Nephron progenitor cell (in vitro differentiated cells): ENCODE results near the gene SLC4A2.

Experiments used
- DNase-seq: peaks from one replicate; pipeline ENCODE4 v3.0.0; 2021
- H3K27ac Mint-ChIP-seq: 2 replicates; pipeline ENCODE4 v1.8.0; 2021; ENCODE audit warnings: mild to moderate bottlenecking, moderate library complexity, mixed read lengths
- H3K27me3 Mint-ChIP-seq: 2 replicates; pipeline ENCODE4 v1.8.0; 2021; ENCODE audit warnings: mild to moderate bottlenecking, low read depth, mixed read lengths; ENCODE audit not compliant: poor library complexity
- H3K36me3 Mint-ChIP-seq: 2 replicates; pipeline ENCODE4 v1.8.0; 2021; ENCODE audit warnings: low read depth, mixed read lengths
- H3K4me1 Mint-ChIP-seq: 2 replicates; pipeline ENCODE4 v1.8.0; 2021; ENCODE audit warnings: mixed read lengths
- H3K4me3 Mint-ChIP-seq: 2 replicates; pipeline ENCODE4 v1.8.0; 2021; ENCODE audit warnings: mild to moderate bottlenecking, moderate library complexity, mixed read lengths
- H3K9me3 Mint-ChIP-seq: 2 replicates; pipeline ENCODE4 v1.8.0; 2021; ENCODE audit warnings: mild to moderate bottlenecking, moderate library complexity, mixed read lengths
- CTCF ChIP-seq: fragments of 200-600 bp; sonication (generic); IDR thresholded peaks from 2 replicates; pipeline ENCODE4 v1.5.0; 2021; ENCODE audit warnings: antibody characterized with exemption

SLC4A2 gene

DNA sequence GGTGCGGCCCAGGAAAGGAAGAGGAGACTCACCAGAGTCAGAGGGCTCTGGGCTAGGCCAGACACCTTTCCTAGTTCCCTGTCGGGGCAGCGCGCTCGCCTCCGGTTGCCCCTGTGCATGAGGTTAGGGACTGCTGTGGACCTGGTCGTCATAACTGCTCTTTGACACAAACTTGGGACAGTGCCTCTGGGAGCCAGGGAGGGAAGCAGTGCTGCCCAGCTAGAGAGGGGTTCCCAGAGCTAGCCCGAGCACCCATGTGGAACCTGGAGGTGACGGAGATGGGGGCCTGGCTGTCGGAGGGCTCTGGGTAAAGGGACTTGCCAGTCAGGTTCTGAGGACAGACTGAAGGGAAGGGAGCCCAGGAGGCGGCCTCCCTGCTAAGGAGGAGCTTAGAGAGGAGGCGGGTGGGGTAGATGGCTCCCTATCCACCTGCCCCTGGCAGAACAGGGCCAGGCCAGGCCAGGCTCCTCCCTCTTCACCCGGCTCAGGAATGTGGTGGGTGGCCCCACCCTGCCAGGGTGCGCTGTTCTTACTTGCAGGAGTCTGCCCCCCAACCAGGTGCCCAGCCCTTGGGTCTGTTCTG is 56.5 kb downstream of the SLC4A2 start:
- H3K27ac Mint-ChIP-seq = no peak overlapping the region
- H3K4me3 Mint-ChIP-seq = peak overlapping the region; percentile 71
- no peak for DNase-seq
- no peaks in the 10 kb centered on the region for H3K9me3 Mint-ChIP-seq
- no peak for TF ChIP-seq CTCF
- peaks cover 23% of the 10 kb centered on the region for H3K36me3 Mint-ChIP-seq
- H3K27me3 Mint-ChIP-seq = peaks cover 55% of the 10 kb centered on the region
- H3K4me1 Mint-ChIP-seq = peaks cover 30% of the 10 kb centered on the region

DNA sequence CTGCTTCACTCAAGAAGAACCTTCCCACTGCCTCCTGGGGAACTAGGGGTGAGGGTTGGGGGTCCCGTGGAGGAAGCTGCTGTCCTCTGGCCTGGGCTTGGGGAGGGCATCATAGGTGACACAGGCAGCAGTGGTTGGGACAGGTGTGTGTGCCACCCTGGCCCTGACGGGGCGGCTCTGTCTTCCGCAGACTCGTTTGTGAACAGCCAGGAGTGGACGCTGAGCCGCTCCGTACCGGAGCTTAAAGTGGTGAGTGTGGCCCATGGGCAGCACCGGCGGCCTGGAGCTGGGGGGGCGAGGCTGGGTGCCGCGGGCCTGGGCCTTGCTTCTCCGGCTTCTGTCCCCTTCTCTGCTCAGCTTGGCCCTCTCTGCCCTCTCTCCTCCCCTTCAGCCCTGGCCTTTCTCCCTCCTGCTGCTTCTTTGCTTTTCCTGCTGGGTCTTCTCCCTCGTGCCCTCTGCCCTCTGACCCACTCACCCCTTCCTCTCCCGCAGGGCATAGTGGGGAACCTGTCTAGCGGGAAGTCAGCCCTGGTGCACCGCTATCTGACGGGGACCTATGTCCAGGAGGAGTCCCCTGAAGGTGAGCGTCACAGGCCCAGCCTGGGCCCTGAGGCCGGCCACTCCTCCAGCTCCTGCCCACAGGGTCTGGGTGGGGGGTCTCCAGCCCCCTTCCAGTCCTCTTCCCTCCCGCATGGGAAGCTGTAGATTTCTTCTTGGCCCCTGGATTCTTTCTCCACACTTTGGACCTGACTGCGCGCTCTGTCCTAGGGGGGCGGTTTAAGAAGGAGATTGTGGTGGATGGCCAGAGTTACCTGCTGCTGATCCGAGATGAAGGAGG is 57.4 kb downstream of the SLC4A2 start:
- TF ChIP-seq CTCF = no peak
- H3K27me3 Mint-ChIP-seq = peaks cover 53% of the 10 kb centered on the region
- peaks cover 28% of the 10 kb centered on the region for H3K4me1 Mint-ChIP-seq
- no peaks in the 10 kb centered on the region for H3K9me3 Mint-ChIP-seq
- H3K27ac Mint-ChIP-seq = no peak overlapping the region
- DNase-seq = no peak
- H3K4me3 Mint-ChIP-seq = no peak overlapping the region
- H3K36me3 Mint-ChIP-seq = peaks cover 31% of the 10 kb centered on the region

GRCh38 chr7:151117565-151117964 is 58.2 kb downstream of the SLC4A2 start:
- DNase-seq = no peak
- Mint-ChIP-seq H3K4me1 (peaks cover 21% of the 10 kb centered on the region), H3K4me3 (no peak overlapping the region), H3K27me3 (peaks cover 47% of the 10 kb centered on the region), H3K36me3 (peaks cover 32% of the 10 kb centered on the region), H3K9me3 (no peaks in the 10 kb centered on the region), H3K27ac (no peak overlapping the region)
- no peak for TF ChIP-seq CTCF

DNA sequence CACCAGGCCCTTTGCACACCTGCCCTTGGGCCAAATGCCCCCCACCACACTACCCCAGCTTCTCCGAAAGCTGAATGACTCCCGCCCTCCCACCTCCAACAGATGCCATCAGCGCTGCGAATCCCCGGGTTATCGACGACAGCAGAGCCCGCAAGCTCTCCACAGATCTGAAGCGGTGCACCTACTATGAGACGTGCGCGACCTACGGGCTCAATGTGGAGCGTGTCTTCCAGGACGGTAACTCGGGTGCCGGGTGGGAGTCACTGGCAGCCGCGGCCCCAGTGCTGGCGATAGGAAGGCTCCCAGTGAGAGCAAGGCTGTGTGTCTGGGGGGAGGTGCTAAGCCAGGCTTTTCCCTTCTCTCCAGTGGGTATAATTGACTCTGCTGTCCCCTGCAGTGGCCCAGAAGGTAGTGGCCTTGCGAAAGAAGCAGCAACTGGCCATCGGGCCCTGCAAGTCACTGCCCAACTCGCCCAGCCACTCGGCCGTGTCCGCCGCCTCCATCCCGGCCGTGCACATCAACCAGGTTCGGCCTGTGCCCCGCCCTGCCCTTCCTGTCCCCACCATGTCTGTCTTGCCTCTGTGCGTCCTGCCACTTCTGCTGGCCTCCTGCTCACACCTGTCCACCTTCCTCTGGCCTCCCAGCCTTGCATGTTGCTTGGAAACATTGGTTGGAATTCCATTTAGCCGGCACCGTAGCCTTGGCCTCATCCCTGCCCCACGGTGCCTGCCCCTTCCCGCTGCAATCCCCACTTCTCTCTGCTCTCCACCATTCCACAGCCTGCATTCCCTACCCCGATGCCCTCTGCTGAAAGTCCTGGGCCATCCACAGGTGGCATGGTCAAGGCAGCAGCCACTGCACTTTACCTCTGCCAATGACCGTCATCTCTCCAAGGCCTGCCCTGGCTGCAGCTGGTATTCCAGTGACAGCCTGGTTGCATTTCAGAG is 59.0 kb downstream of the SLC4A2 start:
- DNase-seq = no peak
- no peak for TF ChIP-seq CTCF
- Mint-ChIP-seq H3K9me3 (no peaks in the 10 kb centered on the region), H3K27me3 (peaks cover 40% of the 10 kb centered on the region), H3K4me3 (no peak overlapping the region), H3K4me1 (peaks cover 13% of the 10 kb centered on the region), H3K27ac (no peak overlapping the region), H3K36me3 (peaks cover 34% of the 10 kb centered on the region)

- Mint-ChIP-seq H3K27ac (no peak overlapping the region), H3K4me3 (no peak overlapping the region), H3K27me3 (peaks cover 37% of the 10 kb centered on the region), H3K36me3 (peaks cover 41% of the 10 kb centered on the region), H3K4me1 (peaks cover 12% of the 10 kb centered on the region), H3K9me3 (no peaks in the 10 kb centered on the region)
- no peak for DNase-seq
- TF ChIP-seq CTCF = no peak
Measured at GRCh38 chr7:151119055-151119415, 59.6 kb downstream of the SLC4A2 start.
